Immature natural killer cell (primary cell): ENCODE results near the gene RSRP1. TPM values are rescaled to one million over a fixed set of nuclear protein-coding genes. Genes with fewer than 3 reads are reported as not detected.

Source experiments
- DNase-seq, 3 donors: peaks; one replicate each; pipeline ENCODE4 v3.0.0; 2022; ENCODE audit warnings: mixed read lengths in 1 of 3
- H3K27ac Mint-ChIP-seq, 6 donors: one replicate each; pipeline ENCODE4 v1.8.0; 2020; ENCODE audit warnings: mixed read lengths in 6 of 6, mild to moderate bottlenecking in 5 of 6, inconsistent platforms in 4 of 6, moderate library complexity in 3 of 6
- H3K27me3 Mint-ChIP-seq, 3 donors: one replicate each; pipeline ENCODE4 v1.8.0; 2020 to 2021; ENCODE audit warnings: low read depth in 3 of 3, mild to moderate bottlenecking in 3 of 3, mixed read lengths in 3 of 3, moderate library complexity in 3 of 3, inconsistent platforms in 1 of 3
- H3K36me3 Mint-ChIP-seq, 3 donors: one replicate each; pipeline ENCODE4 v1.8.0; 2020; ENCODE audit warnings: mixed read lengths in 3 of 3, inconsistent platforms in 2 of 3, mild to moderate bottlenecking in 2 of 3
- H3K4me1 Mint-ChIP-seq, 2 donors: one replicate each; pipeline ENCODE4 v1.8.0; 2020; ENCODE audit warnings: inconsistent platforms in 2 of 2, mild to moderate bottlenecking in 2 of 2, mixed read lengths in 2 of 2, moderate library complexity in 1 of 2
- H3K4me3 Mint-ChIP-seq, 5 donors: one replicate each; pipeline ENCODE4 v1.8.0; 2020; ENCODE audit warnings: mild to moderate bottlenecking in 5 of 5, mixed read lengths in 5 of 5, inconsistent platforms in 3 of 5, moderate library complexity in 3 of 5
- H3K9me3 Mint-ChIP-seq, 6 donors: one replicate each; pipeline ENCODE4 v1.8.0; 2020; ENCODE audit warnings: mild to moderate bottlenecking in 6 of 6, mixed read lengths in 6 of 6, inconsistent platforms in 4 of 6, moderate library complexity in 3 of 6
- polyA plus RNA-seq, 3 donors: library from polyadenylated mRNA; unstranded; fragments of 300-500 nt; fragmentation: Illumina TruSeq; gene quantifications; one replicate each; pipeline ENCODE4 v1.2.3, GENCODE V29; 2021

RSRP1 gene
- polyA plus RNA-seq, 3 donors from 2014 or later, result 23.9 to 70.1 (median 33.4) TPM

DNA sequence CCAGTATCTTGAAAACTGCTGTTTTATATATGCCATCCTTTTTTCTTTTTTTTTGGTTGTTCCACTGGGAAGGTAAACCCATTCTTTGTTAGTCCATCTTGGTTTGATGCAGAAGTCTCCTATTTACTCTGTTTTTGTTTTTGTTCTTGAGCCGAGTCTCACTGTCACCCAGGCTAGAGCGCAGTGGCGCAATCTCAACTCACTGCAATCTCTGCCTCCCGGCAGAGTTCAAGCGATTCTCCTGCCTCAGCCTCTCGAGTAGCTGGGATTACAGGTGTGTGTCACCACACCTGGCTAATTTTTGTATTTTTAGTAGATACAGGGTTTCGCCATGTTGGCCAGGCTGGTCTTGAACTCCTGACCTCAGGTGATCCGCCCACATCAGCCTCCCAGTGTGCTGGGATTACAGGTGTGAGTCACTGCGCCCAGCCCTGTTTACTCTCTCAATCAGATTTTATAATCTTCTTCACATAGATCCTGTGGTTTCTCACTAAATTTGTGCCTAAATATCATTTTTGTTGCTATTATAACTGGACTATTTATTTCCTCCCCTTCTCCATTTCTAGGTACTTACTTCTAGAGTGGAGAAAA, 27.5 kb downstream of the RSRP1 start:
- no peak for DNase-seq
- Mint-ChIP-seq H3K4me1 (no peaks in the 10 kb centered on the region), H3K4me3 (no peak overlapping the region), H3K27ac (peak overlapping the region in 2 of 6 donors; percentile 12 to 42), H3K27me3 (peaks cover 0 to 2% (median 0%) of the 10 kb centered on the region in 3 donors), H3K36me3 (peaks cover 13 to 38% (median 19%) of the 10 kb centered on the region in 3 donors), H3K9me3 (peaks cover 0 to 2% (median 0%) of the 10 kb centered on the region in 6 donors)

DNA sequence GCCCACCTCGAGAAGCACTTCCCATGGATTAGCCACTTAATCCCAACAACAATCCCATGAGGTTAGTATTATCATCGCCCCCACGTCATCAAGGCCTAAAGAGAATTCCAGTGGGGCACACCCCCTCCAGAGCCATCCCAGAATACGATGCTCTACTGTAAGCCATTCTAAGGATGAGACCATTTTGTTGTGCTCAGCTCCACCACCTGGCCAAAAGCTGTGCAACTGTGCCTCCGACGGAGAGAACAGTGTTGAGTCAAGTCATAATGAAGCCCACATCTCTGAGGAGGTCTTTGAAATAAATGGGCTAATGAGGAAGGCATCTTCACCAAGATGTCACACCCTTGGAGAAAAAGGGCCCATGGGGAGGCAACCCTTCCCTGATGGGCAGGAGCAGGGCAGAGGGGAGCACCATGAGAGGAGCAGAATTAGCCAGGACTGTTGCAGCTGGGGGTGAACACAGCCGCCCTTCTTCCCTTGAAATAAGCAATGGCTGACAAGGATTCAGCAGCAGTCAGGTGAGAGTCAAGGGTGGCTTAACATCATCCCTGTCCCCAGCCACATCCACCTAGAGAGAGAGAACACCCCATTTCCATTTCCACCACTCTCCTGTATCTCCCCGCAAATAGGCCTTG, 29.5 kb downstream of the RSRP1 start:
- Mint-ChIP-seq H3K4me3 (no peak overlapping the region), H3K27ac (peak overlapping the region in 1 of 6 donors; percentile 34), H3K9me3 (peaks cover 0 to 2% (median 0%) of the 10 kb centered on the region in 6 donors), H3K36me3 (peaks cover 4 to 26% (median 9%) of the 10 kb centered on the region in 3 donors), H3K4me1 (no peaks in the 10 kb centered on the region), H3K27me3 (peaks cover 0 to 2% (median 0%) of the 10 kb centered on the region in 3 donors)
- DNase-seq, result no peak

DNA sequence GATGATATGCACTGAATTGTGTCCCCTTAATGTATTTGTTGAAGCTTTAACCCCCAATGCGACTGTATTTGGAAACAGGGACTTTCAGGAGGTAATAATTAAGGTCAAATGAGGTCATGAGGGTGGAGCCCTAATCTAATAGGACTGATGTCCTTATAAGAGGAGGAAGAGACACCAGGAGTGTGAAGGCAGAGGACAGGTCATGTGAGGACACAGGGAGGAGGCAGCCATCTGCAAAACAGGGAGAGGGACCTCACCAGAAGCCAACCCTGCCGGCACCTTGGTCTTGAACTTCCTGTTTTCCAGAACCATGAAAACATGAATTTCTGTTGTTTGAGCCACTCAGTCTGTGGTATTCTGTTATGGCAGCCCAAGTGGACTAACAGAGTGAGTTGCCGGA, 30.2 kb downstream of the RSRP1 start:
- Mint-ChIP-seq H3K4me1 (no peaks in the 10 kb centered on the region), H3K4me3 (no peak overlapping the region), H3K9me3 (peaks cover 0 to 2% (median 0%) of the 10 kb centered on the region in 6 donors), H3K27ac (peak overlapping the region in 1 of 6 donors; percentile 55), H3K36me3 (peaks cover 4 to 19% (median 5%) of the 10 kb centered on the region in 3 donors), H3K27me3 (peaks cover 0 to 2% (median 0%) of the 10 kb centered on the region in 3 donors)
- no peak for DNase-seq

DNA sequence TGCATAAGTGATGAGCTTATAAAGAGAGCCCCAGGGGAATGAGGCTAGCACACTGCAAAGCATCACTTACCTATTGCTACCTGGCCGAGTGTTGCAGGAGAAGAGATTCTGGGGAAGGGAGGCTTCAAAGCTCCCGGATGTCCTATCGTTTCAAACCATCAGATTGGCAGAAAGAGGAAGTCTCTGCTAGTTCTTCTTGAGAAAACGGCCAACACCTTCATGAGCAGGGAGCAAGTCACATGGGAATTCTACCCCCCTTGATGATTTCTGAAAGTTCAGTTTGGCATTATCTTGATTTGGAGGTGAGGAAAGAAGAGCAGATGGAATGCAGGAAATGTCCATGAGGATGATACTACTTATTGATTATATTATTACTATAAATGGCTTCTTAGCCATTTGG, 31.1 kb downstream of the RSRP1 start:
- peaks cover 0 to 13% (median 4%) of the 10 kb centered on the region in 3 donors for H3K36me3 Mint-ChIP-seq
- no peak for DNase-seq
- H3K27me3 Mint-ChIP-seq, result peaks cover 0 to 4% (median 0%) of the 10 kb centered on the region in 3 donors
- H3K27ac Mint-ChIP-seq, result no peak overlapping the region
- H3K4me1 Mint-ChIP-seq, result no peaks in the 10 kb centered on the region
- H3K9me3 Mint-ChIP-seq, result peaks cover 0 to 2% (median 0%) of the 10 kb centered on the region in 6 donors
- H3K4me3 Mint-ChIP-seq, result no peak overlapping the region

DNA sequence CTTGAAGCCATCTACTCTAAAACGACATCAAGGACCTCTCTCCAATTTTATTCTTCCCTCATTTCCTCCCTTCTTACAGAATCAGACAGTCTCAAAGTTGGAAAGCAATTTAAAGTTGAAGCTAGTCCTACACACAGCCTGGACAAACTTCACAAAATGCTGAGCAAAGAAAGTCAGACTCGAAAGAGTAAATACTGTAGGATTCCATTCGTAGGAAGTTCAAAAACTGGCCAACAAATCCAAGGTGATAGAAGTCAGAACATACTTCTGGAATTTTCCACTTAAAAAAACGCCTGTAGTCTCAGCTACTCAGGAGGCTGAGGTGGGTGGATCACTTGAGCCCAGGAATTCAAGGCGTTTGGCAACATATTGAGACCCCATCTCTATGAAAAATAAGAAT, 34.5 kb downstream of the RSRP1 start:
- H3K4me3 Mint-ChIP-seq, result no peak overlapping the region
- no peaks in the 10 kb centered on the region for H3K36me3 Mint-ChIP-seq
- peaks cover 0 to 8% (median 3%) of the 10 kb centered on the region in 3 donors for H3K27me3 Mint-ChIP-seq
- no peak overlapping the region for H3K27ac Mint-ChIP-seq
- DNase-seq, result no peak
- no peaks in the 10 kb centered on the region for H3K4me1 Mint-ChIP-seq
- H3K9me3 Mint-ChIP-seq, result peaks cover 0 to 2% (median 0%) of the 10 kb centered on the region in 6 donors

DNA sequence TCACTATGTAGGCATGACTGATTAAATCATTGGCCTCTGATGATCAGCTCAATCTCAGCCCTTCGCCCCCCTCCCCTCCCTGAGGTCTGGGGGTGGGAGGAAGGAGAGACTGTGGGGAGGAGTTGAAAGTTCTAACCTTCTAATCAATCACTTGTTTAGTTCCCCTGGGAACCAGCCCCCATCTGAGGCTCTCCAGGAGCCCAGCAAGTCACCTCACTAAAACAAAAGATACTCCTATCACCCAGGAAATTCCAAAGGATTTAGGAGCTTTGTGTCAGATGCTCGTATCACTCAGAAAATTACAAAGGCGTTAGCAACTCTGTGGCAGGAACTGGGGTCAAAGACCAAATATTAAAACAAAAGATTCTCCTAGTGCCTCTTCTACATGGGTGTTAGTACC, 36.5 kb downstream of the RSRP1 start:
- H3K4me3 Mint-ChIP-seq, result no peak overlapping the region
- peaks cover 0 to 8% (median 4%) of the 10 kb centered on the region in 3 donors for H3K27me3 Mint-ChIP-seq
- DNase-seq, result no peak
- H3K9me3 Mint-ChIP-seq, result no peaks in the 10 kb centered on the region
- no peaks in the 10 kb centered on the region for H3K4me1 Mint-ChIP-seq
- no peak overlapping the region for H3K27ac Mint-ChIP-seq
- no peaks in the 10 kb centered on the region for H3K36me3 Mint-ChIP-seq

DNA sequence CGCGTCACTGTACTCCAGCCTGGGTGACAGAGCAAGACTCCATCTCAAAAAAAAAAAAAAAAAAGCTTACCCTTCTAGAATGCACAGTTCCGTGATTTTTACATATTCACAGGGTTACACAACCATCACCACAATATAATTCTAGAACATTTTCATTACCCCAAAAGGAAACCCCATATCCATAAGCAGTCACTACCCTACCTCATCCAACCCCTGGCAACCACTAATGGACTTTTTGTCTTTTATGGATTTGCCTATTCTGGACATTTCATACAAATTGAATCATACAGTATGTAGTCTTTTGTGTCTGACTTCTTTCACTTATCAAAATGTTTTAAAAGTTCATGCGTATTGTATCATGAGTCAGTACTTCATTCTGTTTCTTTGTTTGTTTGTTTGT, 37.7 kb downstream of the RSRP1 start:
- H3K27ac Mint-ChIP-seq, result no peak overlapping the region
- H3K36me3 Mint-ChIP-seq, result no peaks in the 10 kb centered on the region
- H3K4me3 Mint-ChIP-seq, result no peak overlapping the region
- H3K4me1 Mint-ChIP-seq, result peaks cover 1 to 5% of the 10 kb centered on the region in 2 donors
- peaks cover 0 to 7% (median 7%) of the 10 kb centered on the region in 3 donors for H3K27me3 Mint-ChIP-seq
- H3K9me3 Mint-ChIP-seq, result no peaks in the 10 kb centered on the region
- no peak for DNase-seq

DNA sequence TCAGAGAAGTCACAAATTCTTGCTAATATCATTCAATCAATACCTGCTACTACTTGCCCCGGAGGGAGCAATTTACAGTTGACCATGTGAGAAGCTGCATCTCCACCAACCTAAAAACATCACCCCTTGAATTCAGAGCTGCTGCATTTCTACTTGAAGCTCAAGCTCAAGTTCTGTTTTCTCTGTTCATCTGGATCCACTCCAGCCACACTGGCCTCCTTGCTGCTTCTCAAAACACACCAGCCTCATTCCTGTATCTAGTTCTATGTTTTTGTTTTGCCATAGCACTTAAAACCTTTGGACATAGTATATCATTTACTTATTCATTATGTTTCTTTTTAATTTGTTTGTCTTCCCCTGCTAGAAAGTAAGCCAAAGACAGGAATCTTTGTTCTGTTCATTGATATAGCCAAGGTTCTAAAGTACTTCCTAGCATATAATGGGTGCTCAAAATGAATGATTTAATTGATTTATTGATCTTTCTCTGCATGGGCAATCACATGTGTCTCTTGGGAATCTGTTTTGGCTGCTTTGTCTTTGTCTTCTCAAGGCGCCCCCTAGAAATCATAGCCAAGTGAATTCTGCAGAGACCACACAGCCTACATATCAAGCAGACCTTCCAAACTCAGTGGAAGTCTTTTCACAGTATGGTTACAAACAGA, 38.6 kb downstream of the RSRP1 start:
- peaks cover 0 to 7% (median 7%) of the 10 kb centered on the region in 3 donors for H3K27me3 Mint-ChIP-seq
- no peaks in the 10 kb centered on the region for H3K9me3 Mint-ChIP-seq
- no peak for DNase-seq
- H3K4me1 Mint-ChIP-seq, result peaks cover 1 to 5% of the 10 kb centered on the region in 2 donors
- H3K27ac Mint-ChIP-seq, result no peak overlapping the region
- H3K36me3 Mint-ChIP-seq, result no peaks in the 10 kb centered on the region
- no peak overlapping the region for H3K4me3 Mint-ChIP-seq

DNA sequence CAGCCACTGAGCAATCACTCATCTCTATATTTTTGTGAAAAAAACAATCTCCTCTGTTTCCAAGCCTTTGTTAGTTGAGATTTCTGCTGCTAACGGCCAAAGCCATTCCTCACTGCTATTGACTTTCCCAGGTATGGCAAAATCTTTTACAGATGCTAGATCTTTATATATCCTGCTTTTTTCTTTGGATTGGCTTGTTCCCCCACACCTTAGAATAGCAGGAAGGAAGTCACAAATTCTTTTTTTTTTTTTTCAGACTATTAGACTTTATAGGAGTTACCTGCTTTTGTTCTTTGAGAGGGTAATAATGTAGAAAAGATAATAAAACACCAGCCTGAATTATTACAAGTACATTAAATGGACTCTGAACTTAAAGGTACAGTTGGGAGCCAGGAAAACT, 39.2 kb downstream of the RSRP1 start:
- Mint-ChIP-seq H3K27ac (no peak overlapping the region), H3K36me3 (no peaks in the 10 kb centered on the region), H3K27me3 (peaks cover 0 to 7% (median 7%) of the 10 kb centered on the region in 3 donors), H3K4me3 (no peak overlapping the region), H3K4me1 (peaks cover 1 to 5% of the 10 kb centered on the region in 2 donors), H3K9me3 (no peaks in the 10 kb centered on the region)
- DNase-seq, result no peak

DNA sequence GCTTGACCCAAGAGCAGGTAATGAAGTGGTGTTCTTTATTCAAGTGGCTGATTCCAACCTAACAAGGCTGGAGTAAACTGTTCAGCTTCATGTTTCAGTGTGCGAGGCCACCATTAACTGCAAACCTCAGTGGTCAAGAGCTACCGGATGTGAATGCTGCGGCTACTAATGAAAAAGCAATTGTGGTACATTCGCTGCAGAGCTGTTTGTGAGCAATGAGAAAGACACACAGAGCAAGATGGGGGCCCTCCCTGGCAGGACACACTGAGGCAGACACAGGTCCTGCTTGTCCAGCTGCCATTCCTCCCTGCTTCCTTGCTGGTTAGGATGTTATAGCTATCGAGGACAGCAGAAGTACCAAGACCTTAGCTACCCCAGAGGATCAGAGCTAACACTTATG, 41.1 kb downstream of the RSRP1 start:
- Mint-ChIP-seq H3K27me3 (peaks cover 0 to 8% (median 5%) of the 10 kb centered on the region in 3 donors), H3K36me3 (no peaks in the 10 kb centered on the region), H3K27ac (no peak overlapping the region), H3K4me3 (no peak overlapping the region), H3K9me3 (no peaks in the 10 kb centered on the region), H3K4me1 (peaks cover 1 to 5% of the 10 kb centered on the region in 2 donors)
- no peak for DNase-seq

DNA sequence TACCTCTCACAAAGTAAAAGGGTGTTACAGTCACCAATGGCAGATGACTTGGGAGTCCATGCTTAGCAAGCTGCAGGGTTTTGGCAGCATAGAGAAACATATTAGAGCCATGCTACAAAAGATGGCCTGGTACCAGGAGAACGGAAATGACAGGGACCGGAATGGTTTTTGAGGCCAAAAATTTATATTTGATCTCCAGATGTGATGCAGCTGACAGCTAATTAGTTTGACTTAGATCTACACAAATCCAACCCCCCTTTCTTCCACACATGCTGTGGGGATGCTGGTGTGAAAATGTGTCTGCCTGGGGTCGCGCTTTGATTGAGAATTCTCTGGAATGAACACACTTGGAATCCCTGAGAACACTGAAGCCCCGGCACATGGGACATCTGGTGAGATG, 41.5 kb downstream of the RSRP1 start:
- H3K9me3 Mint-ChIP-seq, result no peaks in the 10 kb centered on the region
- H3K4me3 Mint-ChIP-seq, result no peak overlapping the region
- no peak for DNase-seq
- H3K4me1 Mint-ChIP-seq, result peaks cover 1 to 5% of the 10 kb centered on the region in 2 donors
- peaks cover 0 to 5% (median 2%) of the 10 kb centered on the region in 3 donors for H3K27me3 Mint-ChIP-seq
- no peak overlapping the region for H3K27ac Mint-ChIP-seq
- no peaks in the 10 kb centered on the region for H3K36me3 Mint-ChIP-seq

DNA sequence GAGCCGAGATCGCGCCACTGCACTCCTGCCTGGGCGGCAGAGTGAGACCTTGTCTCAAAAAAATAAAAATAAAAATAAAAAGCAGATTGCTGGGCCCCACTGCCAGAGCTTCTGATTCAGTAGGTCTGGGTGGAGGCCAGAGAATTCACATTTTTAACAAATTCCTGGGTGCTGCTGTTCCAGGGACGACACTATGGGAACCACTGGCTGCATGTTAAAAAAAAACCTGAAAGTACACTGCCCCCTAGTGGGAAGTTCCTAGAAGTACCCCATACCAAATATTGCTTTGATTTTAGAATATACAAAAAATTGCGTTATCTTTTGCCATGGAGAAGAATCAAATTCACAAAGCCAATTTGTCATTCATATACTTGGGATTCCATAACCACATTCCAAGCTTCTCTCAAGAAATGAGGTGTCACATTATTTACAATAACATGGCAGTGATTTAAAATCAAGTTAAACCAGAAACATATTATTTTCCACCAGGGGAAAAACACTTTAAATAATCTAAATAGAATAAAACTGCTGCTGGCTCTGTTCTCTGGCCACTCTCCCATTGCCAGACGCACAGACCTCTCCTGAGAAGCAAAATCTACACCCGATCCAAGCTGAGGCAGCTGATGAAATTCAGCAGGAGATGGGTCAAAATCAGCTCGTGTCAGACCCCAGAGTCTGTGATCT, 42.3 kb downstream of the RSRP1 start:
- DNase-seq, result peak; percentile 56 to 65 (median 60)
- Mint-ChIP-seq H3K27ac (peak overlapping the region in 1 of 6 donors; percentile 25), H3K9me3 (no peaks in the 10 kb centered on the region), H3K27me3 (peaks cover 0 to 4% (median 2%) of the 10 kb centered on the region in 3 donors), H3K4me3 (no peak overlapping the region), H3K4me1 (peaks cover 1 to 5% of the 10 kb centered on the region in 2 donors), H3K36me3 (no peaks in the 10 kb centered on the region)

DNA sequence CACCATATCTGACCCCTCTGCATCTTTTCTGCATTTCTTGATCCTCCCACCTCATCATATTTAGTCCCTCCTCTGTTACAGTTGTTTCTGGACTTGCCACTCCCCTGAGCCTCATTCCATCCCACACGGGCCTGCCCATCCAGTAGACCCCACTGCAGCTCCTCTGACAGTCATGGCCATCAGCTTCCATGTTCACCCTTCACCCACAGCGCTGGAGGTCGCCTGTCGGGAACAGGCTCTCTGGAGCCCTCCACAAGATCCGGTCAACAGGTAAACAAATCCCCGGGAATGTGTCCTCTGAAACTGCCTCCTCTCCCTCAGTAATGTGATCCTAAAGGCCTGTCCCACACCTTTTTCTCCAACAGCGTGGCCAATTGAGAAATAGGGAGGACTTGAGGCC, 46.2 kb downstream of the RSRP1 start:
- Mint-ChIP-seq H3K9me3 (no peaks in the 10 kb centered on the region), H3K36me3 (no peaks in the 10 kb centered on the region), H3K27me3 (peaks cover 0 to 6% (median 5%) of the 10 kb centered on the region in 3 donors), H3K4me1 (peaks cover 7 to 13% of the 10 kb centered on the region in 2 donors), H3K27ac (no peak overlapping the region), H3K4me3 (no peak overlapping the region)
- DNase-seq, result no peak
